CD4-positive, alpha-beta T cell treated with Interferon alpha-2 for 1 hour (primary cell): ENCODE data around the gene CD163.
"Not testable (repeated sequence)": the region's sequence is repeated elsewhere in the genome, so short reads cannot be mapped to it uniquely, and the experiment has no call there.

ENCODE experiments used
- DNase-seq, 2 donors: peaks; one replicate each; pipeline ENCODE4 v3.0.0-alpha.2; 2020 to 2022

Gene CD163

GRCh38 chr12:7448099-7448498, 55.5 kb downstream of the CD163 start:
- no peak for DNase-seq

GRCh38 chr12:7444537-7444936, 59.0 kb downstream of the CD163 start:
- DNase-seq: no peak

- DNase-seq: no peak
These were observed 59.5 kb downstream of the CD163 start, which contains the start of gene CD163L1 for GRCh38 chr12:7444076-7444475. Gene CD163L1 (minus strand): TSS chr12:7444153. CDS start chr12:7444127, 26 bp downstream.

- no peak for DNase-seq
These were observed 62.4 kb downstream of the CD163 start for GRCh38 chr12:7441216-7441615.

- peak; percentile 1 to 26 for DNase-seq
These were observed 63.7 kb downstream of the CD163 start for GRCh38 chr12:7439579-7440505.

- not testable (repeated sequence) for DNase-seq
These were observed 65.1 kb downstream of the CD163 start for GRCh38 chr12:7438291-7438995.

GRCh38 chr12:7437494-7437893, 66.1 kb downstream of the CD163 start:
- not testable (repeated sequence) for DNase-seq

- DNase-seq: no peak
These were observed 68.9 kb downstream of the CD163 start for GRCh38 chr12:7434670-7435069.

- no peak for DNase-seq
These were observed 70.2 kb downstream of the CD163 start for GRCh38 chr12:7433276-7433822.

- no peak for DNase-seq
These were observed 71.4 kb downstream of the CD163 start for GRCh38 chr12:7431993-7432685.
